Erythroblast (primary cell): Measurements from ENCODE around the gene SEPTIN10.

Source experiments
- GATA1 ChIP-seq: IDR thresholded peaks from 2 replicates; pipeline ENCODE4 v1.6.1; 2011; ENCODE audit warnings: low read depth, mild to moderate bottlenecking, control low read depth, low read length, moderate library complexity
- POLR2A ChIP-seq: IDR thresholded peaks from 2 replicates; pipeline ENCODE4 v1.6.1; 2011; ENCODE audit warnings: mild to moderate bottlenecking, low read length

GRCh38 chr2:109522063-109522374, 91.7 kb downstream of the SEPTIN10 start:
- TF ChIP-seq POLR2A (no peak), GATA1 (no peak)
